ENCODE data around the gene RPTOR.

DNA sequence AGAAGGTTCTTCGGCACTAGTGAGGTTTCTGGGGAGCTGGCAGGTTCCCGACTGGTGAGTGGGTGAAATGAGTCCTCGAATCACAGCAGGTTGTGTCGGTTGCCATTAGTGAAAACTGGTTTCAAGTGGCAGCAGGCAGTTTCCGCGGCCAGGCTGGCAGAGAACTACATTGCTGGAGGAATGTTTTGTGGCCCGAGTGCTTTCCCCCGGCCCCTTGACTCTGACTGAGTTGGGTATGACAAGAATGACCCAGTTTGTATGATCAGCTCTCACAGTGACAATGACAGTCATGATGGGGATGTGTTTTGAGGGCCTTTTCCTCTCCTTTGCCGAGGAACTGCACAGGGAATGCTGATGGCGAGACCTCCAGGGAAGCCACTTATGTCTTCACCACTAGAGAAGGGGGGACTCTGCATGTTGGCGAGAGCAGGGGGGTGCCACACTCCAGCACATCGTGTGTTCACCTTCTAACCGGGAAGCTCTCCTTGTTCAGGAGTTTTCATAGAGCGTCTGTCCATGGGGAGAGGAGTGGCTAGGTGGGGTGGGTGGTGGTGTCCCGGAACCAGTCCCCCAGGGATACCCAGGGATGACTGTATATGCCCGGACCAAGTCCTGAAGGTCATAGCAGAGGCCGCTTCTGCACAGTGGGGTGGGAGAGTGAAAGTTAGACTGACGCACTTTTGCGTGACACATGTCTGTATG, 241.0 kb downstream of the RPTOR start:
- no peak for TF ChIP-seq EZH2 (IDR thresholded peaks at IDR 0.05; ENCODE audit: borderline replicate concordance, low read depth, low read length, severe bottlenecking)
- TF ChIP-seq, protein P1, sequence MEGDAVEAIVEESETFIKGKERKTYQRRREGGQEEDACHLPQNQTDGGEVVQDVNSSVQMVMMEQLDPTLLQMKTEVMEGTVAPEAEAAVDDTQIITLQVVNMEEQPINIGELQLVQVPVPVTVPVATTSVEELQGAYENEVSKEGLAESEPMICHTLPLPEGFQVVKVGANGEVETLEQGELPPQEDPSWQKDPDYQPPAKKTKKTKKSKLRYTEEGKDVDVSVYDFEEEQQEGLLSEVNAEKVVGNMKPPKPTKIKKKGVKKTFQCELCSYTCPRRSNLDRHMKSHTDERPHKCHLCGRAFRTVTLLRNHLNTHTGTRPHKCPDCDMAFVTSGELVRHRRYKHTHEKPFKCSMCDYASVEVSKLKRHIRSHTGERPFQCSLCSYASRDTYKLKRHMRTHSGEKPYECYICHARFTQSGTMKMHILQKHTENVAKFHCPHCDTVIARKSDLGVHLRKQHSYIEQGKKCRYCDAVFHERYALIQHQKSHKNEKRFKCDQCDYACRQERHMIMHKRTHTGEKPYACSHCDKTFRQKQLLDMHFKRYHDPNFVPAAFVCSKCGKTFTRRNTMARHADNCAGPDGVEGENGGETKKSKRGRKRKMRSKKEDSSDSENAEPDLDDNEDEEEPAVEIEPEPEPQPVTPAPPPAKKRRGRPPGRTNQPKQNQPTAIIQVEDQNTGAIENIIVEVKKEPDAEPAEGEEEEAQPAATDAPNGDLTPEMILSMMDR (IDR thresholded peaks at IDR 0.05; ENCODE audit: borderline replicate concordance, extremely low read depth, low read length, poor library complexity, severe bottlenecking) = no peak
